Vagina (tissue), 2 donors: Measurements from ENCODE around the gene TMEM145. TPM values are rescaled to one million over a fixed set of nuclear protein-coding genes. Genes with fewer than 3 reads are reported as not detected.

Experiments used
- DNase-seq, 2 donors: peaks; one replicate each; pipeline ENCODE4 v3.0.0-alpha.2; 2017; ENCODE audit errors: extremely low spot score in 2 of 2
- H3K27ac ChIP-seq: fragments of 200-600 bp; sonication (generic); one replicate; pipeline ENCODE4 v1.5.1; 2019
- H3K27me3 ChIP-seq: fragments of 200-600 bp; sonication (generic); one replicate; pipeline ENCODE4 v1.5.1; 2019
- H3K36me3 ChIP-seq, 2 donors: fragments of 200-600 bp; sonication (generic); one replicate each; pipeline ENCODE4 v1.5.1; 2017 to 2019
- H3K4me1 ChIP-seq: fragments of 200-600 bp; sonication (generic); one replicate; pipeline ENCODE4 v1.5.1; 2019
- H3K4me3 ChIP-seq, 2 donors: fragments of 200-600 bp; sonication (generic); 1 replicate in 1 of 2; 2 replicates in 1 of 2; pipeline ENCODE4 v1.5.1; 2016 to 2019
- H3K9me3 ChIP-seq: fragments of 200-600 bp; sonication (generic); one replicate; pipeline ENCODE4 v1.5.1; 2019
- POLR2A ChIP-seq, 2 donors: fragments of 450-650 bp; IDR thresholded peaks; one replicate each; pipeline ENCODE4 v1.6.1; 2017; ENCODE audit warnings: antibody characterized with exemption in 2 of 2, mild to moderate bottlenecking in 2 of 2, moderate library complexity in 2 of 2
- POLR2AphosphoS5 ChIP-seq, 2 donors: sonication (generic); formaldehyde crosslinking; IDR thresholded peaks; one replicate each; pipeline ENCODE4 v1.9.0; 2017; ENCODE audit warnings: antibody characterized with exemption in 2 of 2, mild to moderate bottlenecking in 2 of 2, low read depth in 1 of 2; ENCODE audit not compliant: insufficient read depth in 1 of 2
- intact Hi-C: fragments of 100-400 bp; cut with DNase I; formaldehyde crosslinking; loops from one replicate; pipeline ENCODE4 v1.15.1; 2023
- total RNA-seq: library from RNA; depleted of rRNA; stranded (reverse); fragments of >200 nt; gene quantifications from one replicate; pipeline ENCODE4 v1.2.3, GENCODE V29; 2016
- TF ChIP-seq, protein P1 (sequence below), 3 experiments: fragments of 450-650 bp in 2 of 3; fragments of 200-600 bp in 1 of 3; sonication (generic) in 1 of 3; IDR thresholded peaks; one replicate each; pipeline ENCODE4 v1.5.1; 2017 to 2019; ENCODE audit warnings: antibody characterized with exemption in 3 of 3, mild to moderate bottlenecking in 2 of 3, moderate library complexity in 2 of 3

TMEM145 gene
- total RNA-seq, 1 donor from 2014 or later, result not detected

DNA sequence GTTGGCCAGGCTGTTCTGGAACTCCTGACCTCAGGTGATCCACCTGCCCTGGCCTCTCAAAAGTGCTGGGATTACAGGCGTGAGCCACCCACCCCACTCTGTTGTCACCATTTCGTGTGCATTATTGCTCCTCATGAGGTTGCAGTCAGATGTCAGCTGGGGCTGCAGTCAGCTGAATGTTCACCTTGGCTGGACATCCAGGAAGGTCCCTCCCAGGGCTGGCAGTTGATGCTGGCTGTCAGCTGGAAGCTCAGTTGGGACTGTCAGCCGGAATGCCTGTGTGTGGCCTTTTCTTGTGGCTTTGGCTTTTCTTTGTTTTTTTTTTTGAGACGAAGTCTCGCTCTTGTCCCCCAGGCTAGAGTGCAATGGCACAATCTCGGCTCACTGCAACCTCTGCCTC, 18.9 kb downstream of the TMEM145 start:
- no peak overlapping the region for H3K4me3 ChIP-seq
- H3K36me3 ChIP-seq, result peaks cover 0 to 12% of the 10 kb centered on the region in 2 donors
- no peak overlapping the region for H3K27ac ChIP-seq
- H3K4me1 ChIP-seq, result peaks cover 15% of the 10 kb centered on the region
- no peak for DNase-seq
- intact Hi-C loops, result no loop called here
- TF ChIP-seq POLR2A (IDR thresholded peaks at IDR 0.05), result no peak
- TF ChIP-seq, protein P1, sequence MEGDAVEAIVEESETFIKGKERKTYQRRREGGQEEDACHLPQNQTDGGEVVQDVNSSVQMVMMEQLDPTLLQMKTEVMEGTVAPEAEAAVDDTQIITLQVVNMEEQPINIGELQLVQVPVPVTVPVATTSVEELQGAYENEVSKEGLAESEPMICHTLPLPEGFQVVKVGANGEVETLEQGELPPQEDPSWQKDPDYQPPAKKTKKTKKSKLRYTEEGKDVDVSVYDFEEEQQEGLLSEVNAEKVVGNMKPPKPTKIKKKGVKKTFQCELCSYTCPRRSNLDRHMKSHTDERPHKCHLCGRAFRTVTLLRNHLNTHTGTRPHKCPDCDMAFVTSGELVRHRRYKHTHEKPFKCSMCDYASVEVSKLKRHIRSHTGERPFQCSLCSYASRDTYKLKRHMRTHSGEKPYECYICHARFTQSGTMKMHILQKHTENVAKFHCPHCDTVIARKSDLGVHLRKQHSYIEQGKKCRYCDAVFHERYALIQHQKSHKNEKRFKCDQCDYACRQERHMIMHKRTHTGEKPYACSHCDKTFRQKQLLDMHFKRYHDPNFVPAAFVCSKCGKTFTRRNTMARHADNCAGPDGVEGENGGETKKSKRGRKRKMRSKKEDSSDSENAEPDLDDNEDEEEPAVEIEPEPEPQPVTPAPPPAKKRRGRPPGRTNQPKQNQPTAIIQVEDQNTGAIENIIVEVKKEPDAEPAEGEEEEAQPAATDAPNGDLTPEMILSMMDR (IDR thresholded peaks at IDR 0.05), result no peak
- TF ChIP-seq POLR2AphosphoS5 (IDR thresholded peaks at IDR 0.05; ENCODE audit: insufficient read depth in 1 of 2, low read depth in 1 of 2), result no peak
- no peaks in the 10 kb centered on the region for H3K27me3 ChIP-seq
- no peaks in the 10 kb centered on the region for H3K9me3 ChIP-seq

- H3K27me3 ChIP-seq, result no peaks in the 10 kb centered on the region
- no peak for DNase-seq
- TF ChIP-seq, protein P1 (IDR thresholded peaks at IDR 0.05), result no peak
- TF ChIP-seq POLR2AphosphoS5 (IDR thresholded peaks at IDR 0.05; ENCODE audit: insufficient read depth in 1 of 2, low read depth in 1 of 2) (no peak), POLR2A (IDR thresholded peaks at IDR 0.05) (no peak)
- no peak overlapping the region for H3K27ac ChIP-seq
- H3K4me3 ChIP-seq, result no peak overlapping the region
- H3K9me3 ChIP-seq, result no peaks in the 10 kb centered on the region
- peaks cover 5% of the 10 kb centered on the region for H3K4me1 ChIP-seq
- intact Hi-C loops, result no loop called here
- peaks cover 0 to 12% of the 10 kb centered on the region in 2 donors for H3K36me3 ChIP-seq
Observed at GRCh38 chr19:42333018-42333417, 19.9 kb downstream of the TMEM145 start.

DNA sequence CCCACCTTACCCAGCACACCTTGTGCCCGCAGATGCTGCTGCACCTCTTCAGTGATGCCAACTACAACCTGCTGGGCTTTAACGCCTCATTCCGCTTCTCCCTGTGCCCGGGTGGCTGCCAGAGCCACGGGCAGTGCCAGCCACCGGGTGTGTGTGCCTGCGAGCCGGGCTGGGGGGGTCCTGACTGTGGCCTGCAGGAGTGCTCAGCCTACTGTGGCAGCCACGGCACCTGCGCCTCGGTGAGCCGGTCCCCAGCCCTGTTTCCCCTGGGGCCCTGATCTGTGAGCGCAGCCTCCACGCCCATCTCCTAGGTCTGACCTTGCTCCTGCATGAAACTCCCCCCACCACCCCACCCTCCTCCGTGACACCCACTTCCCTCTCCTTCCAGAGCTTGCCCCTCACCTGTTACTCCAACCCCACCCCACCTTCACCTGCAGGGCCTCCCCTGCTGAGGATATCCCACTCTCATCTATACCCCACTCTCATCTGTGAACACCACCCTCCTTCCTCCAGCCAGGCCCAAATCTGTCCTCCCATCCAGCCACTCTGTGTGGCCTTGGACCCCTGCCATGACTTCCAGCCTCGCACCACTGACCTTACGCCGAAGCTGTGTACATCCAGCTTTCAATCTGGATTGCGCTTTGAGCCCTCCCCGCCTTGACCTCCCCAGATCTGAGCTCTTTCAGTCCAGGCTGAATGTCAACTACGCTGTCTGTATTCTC, 21.0 kb downstream of the TMEM145 start:
- H3K4me1 ChIP-seq, result no peaks in the 10 kb centered on the region
- H3K9me3 ChIP-seq, result no peaks in the 10 kb centered on the region
- intact Hi-C loops, result no loop called here
- no peaks in the 10 kb centered on the region for H3K27me3 ChIP-seq
- peaks cover 0 to 12% of the 10 kb centered on the region in 2 donors for H3K36me3 ChIP-seq
- TF ChIP-seq POLR2AphosphoS5 (IDR thresholded peaks at IDR 0.05; ENCODE audit: insufficient read depth in 1 of 2, low read depth in 1 of 2) (no peak), POLR2A (IDR thresholded peaks at IDR 0.05) (no peak)
- TF ChIP-seq, protein P1 (IDR thresholded peaks at IDR 0.05), result no peak
- H3K27ac ChIP-seq, result no peak overlapping the region
- H3K4me3 ChIP-seq, result no peak overlapping the region
- DNase-seq, result no peak

- intact Hi-C loops, result no loop called here
- H3K4me1 ChIP-seq, result no peaks in the 10 kb centered on the region
- H3K9me3 ChIP-seq, result no peaks in the 10 kb centered on the region
Observed at GRCh38 chr19:42334697-42335373, 21.7 kb downstream of the TMEM145 start.

More at GRCh38 chr19:42334697-42335373, 21.7 kb downstream of the TMEM145 start:
- Histone ChIP-seq H3K36me3 (peaks cover 0 to 12% of the 10 kb centered on the region in 2 donors), H3K4me3 (no peak overlapping the region), H3K27ac (no peak overlapping the region), H3K27me3 (no peaks in the 10 kb centered on the region)
- no peak for DNase-seq
- TF ChIP-seq POLR2AphosphoS5 (IDR thresholded peaks at IDR 0.05; ENCODE audit: insufficient read depth in 1 of 2, low read depth in 1 of 2) (no peak), POLR2A (IDR thresholded peaks at IDR 0.05) (no peak)
- TF ChIP-seq, protein P1 (IDR thresholded peaks at IDR 0.05), result no peak
